B cell (primary cell): ENCODE results near the gene LMOD2.

ENCODE experiments used
- EZH2 ChIP-seq: IDR thresholded peaks from 2 replicates; pipeline ENCODE4 v1.6.1; 2012; ENCODE audit warnings: borderline replicate concordance, low read depth, mild to moderate bottlenecking, moderate library complexity, low read length; ENCODE audit not compliant: insufficient read depth, poor library complexity, severe bottlenecking
- TF ChIP-seq, protein P1 (sequence below): fragments of 200-600 bp; IDR thresholded peaks from one replicate; pipeline ENCODE4 v1.8.0; 2022; ENCODE audit warnings: antibody characterized with exemption, mild to moderate bottlenecking

DNA sequence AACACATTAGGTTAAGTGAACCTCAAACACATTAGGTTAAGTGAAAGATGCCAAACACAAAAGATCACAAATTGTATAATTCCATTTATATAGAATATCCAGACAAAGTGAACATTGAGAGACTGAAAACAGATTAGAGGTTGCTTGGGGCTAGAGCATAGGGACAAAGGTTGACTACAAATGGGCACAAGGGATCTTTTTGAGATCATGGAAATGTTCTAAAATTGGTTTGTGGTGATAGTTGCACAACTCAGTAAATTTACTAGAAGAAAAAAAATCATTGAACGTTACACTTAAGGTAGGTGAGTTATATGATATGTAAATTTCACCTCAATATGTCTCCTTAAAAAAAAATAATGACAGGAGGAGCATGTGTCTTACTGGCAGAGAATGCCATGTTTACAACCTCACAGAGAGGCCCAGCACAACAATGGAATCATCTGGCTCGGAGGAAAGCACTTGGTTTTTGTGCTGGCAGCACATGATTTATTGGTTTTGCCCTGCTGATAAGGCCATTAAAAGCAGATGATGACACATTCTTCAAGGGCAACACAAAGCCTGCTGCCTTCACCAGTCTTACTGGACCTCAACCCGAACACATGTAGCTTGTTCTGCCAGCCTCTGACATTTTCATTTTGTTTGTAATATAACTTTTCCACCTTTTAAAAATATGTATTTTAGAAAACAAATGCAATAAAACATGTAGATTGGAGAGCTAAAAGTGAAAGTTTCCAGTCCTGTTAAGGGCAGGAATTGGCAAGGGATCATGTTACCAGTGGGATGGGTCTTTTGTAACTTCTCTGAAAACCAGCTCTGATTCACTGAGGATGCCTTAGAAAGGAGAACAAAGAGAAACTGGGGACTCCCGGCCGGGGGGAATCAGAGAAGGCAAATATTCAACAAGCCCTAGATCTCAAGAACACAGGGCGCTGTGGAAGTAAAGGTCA lies 11.9 kb upstream of the LMOD2 start:
- TF ChIP-seq, protein P1, sequence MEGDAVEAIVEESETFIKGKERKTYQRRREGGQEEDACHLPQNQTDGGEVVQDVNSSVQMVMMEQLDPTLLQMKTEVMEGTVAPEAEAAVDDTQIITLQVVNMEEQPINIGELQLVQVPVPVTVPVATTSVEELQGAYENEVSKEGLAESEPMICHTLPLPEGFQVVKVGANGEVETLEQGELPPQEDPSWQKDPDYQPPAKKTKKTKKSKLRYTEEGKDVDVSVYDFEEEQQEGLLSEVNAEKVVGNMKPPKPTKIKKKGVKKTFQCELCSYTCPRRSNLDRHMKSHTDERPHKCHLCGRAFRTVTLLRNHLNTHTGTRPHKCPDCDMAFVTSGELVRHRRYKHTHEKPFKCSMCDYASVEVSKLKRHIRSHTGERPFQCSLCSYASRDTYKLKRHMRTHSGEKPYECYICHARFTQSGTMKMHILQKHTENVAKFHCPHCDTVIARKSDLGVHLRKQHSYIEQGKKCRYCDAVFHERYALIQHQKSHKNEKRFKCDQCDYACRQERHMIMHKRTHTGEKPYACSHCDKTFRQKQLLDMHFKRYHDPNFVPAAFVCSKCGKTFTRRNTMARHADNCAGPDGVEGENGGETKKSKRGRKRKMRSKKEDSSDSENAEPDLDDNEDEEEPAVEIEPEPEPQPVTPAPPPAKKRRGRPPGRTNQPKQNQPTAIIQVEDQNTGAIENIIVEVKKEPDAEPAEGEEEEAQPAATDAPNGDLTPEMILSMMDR, result no peak
- TF ChIP-seq EZH2, result no peak
